HG03060 (cell line): ENCODE results near the gene AQP12A.

Source experiments
- ATAC-seq: cut with Tn5 transposase; IDR thresholded peaks from one replicate; pipeline ENCODE4 v1.9.1; 2021; ENCODE audit warnings: low read depth, moderate number of reproducible peaks; ENCODE audit not compliant: unreplicated experiment

The AQP12A gene

GRCh38 chr2:240703417-240704341 is 12.0 kb downstream of the AQP12A start:
- ATAC-seq: no peak

- no peak for ATAC-seq
Measured at GRCh38 chr2:240704651-240705050, 13.0 kb downstream of the AQP12A start.

- ATAC-seq: no peak
Measured at GRCh38 chr2:240705204-240705791, 13.6 kb downstream of the AQP12A start.

GRCh38 chr2:240707043-240707756 is 15.5 kb downstream of the AQP12A start:
- no peak for ATAC-seq

GRCh38 chr2:240707821-240708220 is 16.2 kb downstream of the AQP12A start:
- ATAC-seq: no peak

- ATAC-seq: no peak
Measured at GRCh38 chr2:240708457-240708856, 16.8 kb downstream of the AQP12A start.

GRCh38 chr2:240711296-240711695 is 19.6 kb downstream of the AQP12A start:
- no peak for ATAC-seq

- no peak for ATAC-seq
Measured at GRCh38 chr2:240711701-240712100, 20.0 kb downstream of the AQP12A start.

GRCh38 chr2:240712121-240712520 is 20.5 kb downstream of the AQP12A start:
- no peak for ATAC-seq

GRCh38 chr2:240713071-240713927 is 21.6 kb downstream of the AQP12A start:
- ATAC-seq: no peak

GRCh38 chr2:240713928-240714746 is 22.5 kb downstream of the AQP12A start:
- no peak for ATAC-seq

- no peak for ATAC-seq
Measured at GRCh38 chr2:240714747-240715725, 23.4 kb downstream of the AQP12A start.

GRCh38 chr2:240716130-240716798 is 24.6 kb downstream of the AQP12A start:
- ATAC-seq: no peak

- no peak for ATAC-seq
Measured at GRCh38 chr2:240717181-240717641, 25.5 kb downstream of the AQP12A start.

- ATAC-seq: no peak
Measured at GRCh38 chr2:240717681-240718581, 26.3 kb downstream of the AQP12A start.

GRCh38 chr2:240718896-240719490 is 27.3 kb downstream of the AQP12A start:
- no peak for ATAC-seq
